ENCODE measurements around the gene CARD9. TPM values are rescaled to one million over a fixed set of nuclear protein-coding genes. Genes with fewer than 3 reads are reported as not detected.

The CARD9 gene
- total and polyA plus RNA-seq, 2 donors (not counting 1 experiment from before 2014, with no cell fraction given), result 0.69 to 3.3 TPM

- Histone ChIP-seq H3K9ac (ENCODE audit: insufficient read depth, low read length) (no peak overlapping the region), H3K36me3 (ENCODE audit: control insufficient read depth, insufficient read depth, low read length) (peaks cover 31% of the 10 kb centered on the region), H3K4me2 (ENCODE audit: extremely low read depth, insufficient read depth, low read length) (no peak overlapping the region), H2AFZ (ENCODE audit: low read length) (no peak overlapping the region), H3K4me3 (replicated peaks in 1 of 4; ENCODE audit: control extremely low read depth in 1 of 4, insufficient read depth in 1 of 4, low read depth in 3 of 4, low read length in 4 of 4) (no peak overlapping the region), H3K79me2 (ENCODE audit: control insufficient read depth, insufficient read depth, low read length) (no peaks in the 10 kb centered on the region), H3K9me3 (ENCODE audit: control insufficient read depth, insufficient read depth, low read depth, low read length) (no peaks in the 10 kb centered on the region), H3K27me3 (ENCODE audit: control insufficient read depth, insufficient read depth, low read length) (no peaks in the 10 kb centered on the region), H3K27ac (ENCODE audit: insufficient read depth, low read length) (no peak overlapping the region), H3K4me1 (ENCODE audit: control insufficient read depth, extremely low read depth, insufficient read depth, low read length) (peaks cover 22% of the 10 kb centered on the region), H4K20me1 (ENCODE audit: control insufficient read depth, extremely low read depth, insufficient read depth, low read length) (no peaks in the 10 kb centered on the region)
- no peak for DNase-seq (ENCODE audit: low read depth in 2 of 2)
- TF ChIP-seq, protein P1, sequence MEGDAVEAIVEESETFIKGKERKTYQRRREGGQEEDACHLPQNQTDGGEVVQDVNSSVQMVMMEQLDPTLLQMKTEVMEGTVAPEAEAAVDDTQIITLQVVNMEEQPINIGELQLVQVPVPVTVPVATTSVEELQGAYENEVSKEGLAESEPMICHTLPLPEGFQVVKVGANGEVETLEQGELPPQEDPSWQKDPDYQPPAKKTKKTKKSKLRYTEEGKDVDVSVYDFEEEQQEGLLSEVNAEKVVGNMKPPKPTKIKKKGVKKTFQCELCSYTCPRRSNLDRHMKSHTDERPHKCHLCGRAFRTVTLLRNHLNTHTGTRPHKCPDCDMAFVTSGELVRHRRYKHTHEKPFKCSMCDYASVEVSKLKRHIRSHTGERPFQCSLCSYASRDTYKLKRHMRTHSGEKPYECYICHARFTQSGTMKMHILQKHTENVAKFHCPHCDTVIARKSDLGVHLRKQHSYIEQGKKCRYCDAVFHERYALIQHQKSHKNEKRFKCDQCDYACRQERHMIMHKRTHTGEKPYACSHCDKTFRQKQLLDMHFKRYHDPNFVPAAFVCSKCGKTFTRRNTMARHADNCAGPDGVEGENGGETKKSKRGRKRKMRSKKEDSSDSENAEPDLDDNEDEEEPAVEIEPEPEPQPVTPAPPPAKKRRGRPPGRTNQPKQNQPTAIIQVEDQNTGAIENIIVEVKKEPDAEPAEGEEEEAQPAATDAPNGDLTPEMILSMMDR (conservative IDR thresholded peaks at IDR 0.05 in 1 of 2, IDR thresholded peaks at IDR 0.05 in 1 of 2; ENCODE audit: low read depth in 1 of 2, low read length in 2 of 2), result no peak
- no peak for TF ChIP-seq EZH2 (IDR thresholded peaks at IDR 0.05; ENCODE audit: low read length, missing control alignments)
Observed at GRCh38 chr9:136343121-136343883, 30.2 kb downstream of the CARD9 start.

- peaks cover 38% of the 10 kb centered on the region for H3K36me3 ChIP-seq (ENCODE audit: control insufficient read depth, insufficient read depth, low read length)
- no peaks in the 10 kb centered on the region for H3K27me3 ChIP-seq (ENCODE audit: control insufficient read depth, insufficient read depth, low read length)
- peaks cover 22% of the 10 kb centered on the region for H3K4me1 ChIP-seq (ENCODE audit: control insufficient read depth, extremely low read depth, insufficient read depth, low read length)
- peak overlapping the region in 1 of 4 experiments; percentile 17 for H3K4me3 ChIP-seq (replicated peaks in 1 of 4; ENCODE audit: control extremely low read depth in 1 of 4, insufficient read depth in 1 of 4, low read depth in 3 of 4, low read length in 4 of 4)
- no peaks in the 10 kb centered on the region for H4K20me1 ChIP-seq (ENCODE audit: control insufficient read depth, extremely low read depth, insufficient read depth, low read length)
- H3K79me2 ChIP-seq (ENCODE audit: control insufficient read depth, insufficient read depth, low read length), result no peaks in the 10 kb centered on the region
- H3K9me3 ChIP-seq (ENCODE audit: control insufficient read depth, insufficient read depth, low read depth, low read length), result no peaks in the 10 kb centered on the region
- no peak overlapping the region for H3K9ac ChIP-seq (ENCODE audit: insufficient read depth, low read length)
- TF ChIP-seq EZH2 (IDR thresholded peaks at IDR 0.05; ENCODE audit: low read length, missing control alignments), result no peak
- TF ChIP-seq, protein P1 (conservative IDR thresholded peaks at IDR 0.05 in 1 of 2, IDR thresholded peaks at IDR 0.05 in 1 of 2; ENCODE audit: low read depth in 1 of 2, low read length in 2 of 2), result no peak
- peak; percentile 70 to 84 for DNase-seq (ENCODE audit: low read depth in 2 of 2)
- no peak overlapping the region for H3K4me2 ChIP-seq (ENCODE audit: extremely low read depth, insufficient read depth, low read length)
- H3K27ac ChIP-seq (ENCODE audit: insufficient read depth, low read length), result no peak overlapping the region
- no peak overlapping the region for H2AFZ ChIP-seq (ENCODE audit: low read length)
Observed at GRCh38 chr9:136342181-136343120, 31.0 kb downstream of the CARD9 start.

- no peak overlapping the region for H2AFZ ChIP-seq (ENCODE audit: low read length)
- H3K79me2 ChIP-seq (ENCODE audit: control insufficient read depth, insufficient read depth, low read length), result no peaks in the 10 kb centered on the region
- H3K4me2 ChIP-seq (ENCODE audit: extremely low read depth, insufficient read depth, low read length), result no peak overlapping the region
- no peaks in the 10 kb centered on the region for H3K27me3 ChIP-seq (ENCODE audit: control insufficient read depth, insufficient read depth, low read length)
- no peaks in the 10 kb centered on the region for H3K9me3 ChIP-seq (ENCODE audit: control insufficient read depth, insufficient read depth, low read depth, low read length)
- H3K9ac ChIP-seq (ENCODE audit: insufficient read depth, low read length), result no peak overlapping the region
- no peak overlapping the region for H3K27ac ChIP-seq (ENCODE audit: insufficient read depth, low read length)
- H3K4me3 ChIP-seq (replicated peaks in 1 of 4; ENCODE audit: control extremely low read depth in 1 of 4, insufficient read depth in 1 of 4, low read depth in 3 of 4, low read length in 4 of 4), result no peak overlapping the region
- H3K36me3 ChIP-seq (ENCODE audit: control insufficient read depth, insufficient read depth, low read length), result peaks cover 43% of the 10 kb centered on the region
- H4K20me1 ChIP-seq (ENCODE audit: control insufficient read depth, extremely low read depth, insufficient read depth, low read length), result no peaks in the 10 kb centered on the region
- TF ChIP-seq, protein P1 (conservative IDR thresholded peaks at IDR 0.05 in 1 of 2, IDR thresholded peaks at IDR 0.05 in 1 of 2; ENCODE audit: low read depth in 1 of 2, low read length in 2 of 2), result no peak
- no peak for TF ChIP-seq EZH2 (IDR thresholded peaks at IDR 0.05; ENCODE audit: low read length, missing control alignments)
- peaks cover 22% of the 10 kb centered on the region for H3K4me1 ChIP-seq (ENCODE audit: control insufficient read depth, extremely low read depth, insufficient read depth, low read length)
- no peak for DNase-seq (ENCODE audit: low read depth in 2 of 2)
Observed at GRCh38 chr9:136341769-136342168, 31.7 kb downstream of the CARD9 start.

Measured in fibroblast of lung (primary cell).